Caco-2 (cell line): ENCODE results near the gene NIP7. TPM values are rescaled to one million over a fixed set of nuclear protein-coding genes. Genes with fewer than 3 reads are reported as not detected.

Source experiments
- BruUV-seq: library from RNA; stranded (reverse); fragments of 400-500 nt; replicated peaks from 2 replicates; lab custom pipeline; 2021; lab: Mats Ljungman, UMichigan
- CTCF ChIA-PET: fragments of 300-600 bp; sonication (Branson Sonifier 250); formaldehyde crosslinking; loops from one replicate; lab custom pipeline; 2022; ENCODE audit warnings: antibody characterized with exemption; lab: Charles Lee
- POLR2A ChIA-PET: fragments of 300-600 bp; sonication (Branson Sonifier 250); formaldehyde crosslinking; loops from one replicate; lab custom pipeline; 2022; ENCODE audit warnings: antibody characterized with exemption; lab: Charles Lee
- DNase-seq, 2 experiments: peaks; one replicate each; pipeline versions ENCODE4 v3.0.0 to v3.0.0-alpha.2; 2020 to 2022
- H3K27me3 ChIP-seq: replicated peaks from 2 replicates; pipeline ENCODE4 v1.6.0; 2011; ENCODE audit warnings: low read length; ENCODE audit not compliant: control insufficient read depth, insufficient read depth
- H3K36me3 ChIP-seq: 2 replicates; pipeline ENCODE4 v1.5.1; 2011; ENCODE audit warnings: low read length; ENCODE audit not compliant: control insufficient read depth, insufficient read depth
- H3K4me1 ChIP-seq: fragments of 250-450 bp; sonication (Bioruptor Pico); 2 replicates; pipeline ENCODE4 v1.5.1; 2020; ENCODE audit warnings: mild to moderate bottlenecking
- H3K4me3 ChIP-seq: 2 replicates; pipeline ENCODE4 v1.5.1; 2011; ENCODE audit warnings: low read depth, mild to moderate bottlenecking, control low read depth, low read length
- H3K9me3 ChIP-seq: fragments of 250-450 bp; sonication (Bioruptor Pico); 2 replicates; pipeline ENCODE4 v1.5.1; 2020; ENCODE audit warnings: mild to moderate bottlenecking, moderate library complexity
- H3K27ac Mint-ChIP-seq: one replicate; pipeline ENCODE4 v1.8.0; 2022; ENCODE audit warnings: mixed read lengths; ENCODE audit not compliant: unreplicated experiment
- H3K27me3 Mint-ChIP-seq: one replicate; pipeline ENCODE4 v1.8.0; 2022; ENCODE audit warnings: mixed read lengths; ENCODE audit not compliant: insufficient read depth, unreplicated experiment
- H3K36me3 Mint-ChIP-seq: one replicate; pipeline ENCODE4 v1.8.0; 2022; ENCODE audit warnings: mild to moderate bottlenecking, mixed read lengths; ENCODE audit not compliant: insufficient read depth, unreplicated experiment
- H3K4me1 Mint-ChIP-seq: one replicate; pipeline ENCODE4 v1.8.0; 2022; ENCODE audit warnings: low read depth, mixed read lengths; ENCODE audit not compliant: unreplicated experiment
- H3K4me3 Mint-ChIP-seq: one replicate; pipeline ENCODE4 v1.8.0; 2022; ENCODE audit warnings: mild to moderate bottlenecking, moderate library complexity, mixed read lengths; ENCODE audit not compliant: unreplicated experiment
- H3K9me3 Mint-ChIP-seq: one replicate; pipeline ENCODE4 v1.8.0; 2022; ENCODE audit warnings: mixed read lengths; ENCODE audit not compliant: unreplicated experiment
- intact Hi-C: fragments of 100-400 bp; cut with micrococcal nuclease; formaldehyde crosslinking; loops from one replicate; pipeline ENCODE4 v1.10.0; 2022; ENCODE audit not compliant: unreplicated experiment
- total RNA-seq: library from RNA; stranded (reverse); gene quantifications from 2 replicates; pipeline ENCODE4 v1.2.3, GENCODE V29; 2022
- TF ChIP-seq, protein P1 (sequence below), 2 experiments: fragments of 200-600 bp in 1 of 2; IDR thresholded peaks; 1 replicate in 1 of 2; 2 replicates in 1 of 2; pipeline versions ENCODE4 v1.5.1 to v1.8.0; 2011 to 2022; ENCODE audit warnings: antibody characterized with exemption in 1 of 2, control low read depth in 1 of 2, inconsistent platforms in 1 of 2, low read depth in 1 of 2, low read length in 1 of 2, mild to moderate bottlenecking in 1 of 2, moderate library complexity in 1 of 2; ENCODE audit not compliant: insufficient read depth in 1 of 2, severe bottlenecking in 1 of 2, unreplicated experiment in 1 of 2

NIP7 gene
- total RNA-seq, 1 experiment from 2014 or later: 65.6 TPM

DNA sequence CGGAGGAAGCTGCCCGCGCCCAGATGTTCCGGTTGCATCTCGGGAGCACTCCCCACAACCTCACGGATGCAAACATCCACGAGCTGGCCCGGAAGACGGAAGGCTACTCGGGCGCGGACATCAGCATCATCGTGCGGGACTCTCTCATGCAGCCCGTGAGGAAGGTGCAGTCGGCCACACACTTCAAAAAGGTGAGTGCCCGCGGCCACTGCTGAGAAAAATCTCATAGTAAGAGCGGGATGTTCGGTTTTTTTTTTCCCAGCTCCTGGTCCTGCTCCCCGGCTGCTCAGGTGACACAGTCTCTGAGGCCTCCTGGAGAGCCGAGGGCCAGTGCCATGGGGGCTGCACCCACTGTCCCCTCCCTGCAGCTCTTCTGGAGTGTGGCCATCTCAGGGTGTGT lies 18.5 kb upstream of the NIP7 start:
- Mint-ChIP-seq H3K4me3 (no peak overlapping the region), H3K27me3 (no peaks in the 10 kb centered on the region), H3K4me1 (peaks cover 12% of the 10 kb centered on the region), H3K27ac (no peak overlapping the region), H3K36me3 (peaks cover 95% of the 10 kb centered on the region), H3K9me3 (no peaks in the 10 kb centered on the region)
- BruUV-seq: no TSS peak
- TF ChIP-seq, protein P1, sequence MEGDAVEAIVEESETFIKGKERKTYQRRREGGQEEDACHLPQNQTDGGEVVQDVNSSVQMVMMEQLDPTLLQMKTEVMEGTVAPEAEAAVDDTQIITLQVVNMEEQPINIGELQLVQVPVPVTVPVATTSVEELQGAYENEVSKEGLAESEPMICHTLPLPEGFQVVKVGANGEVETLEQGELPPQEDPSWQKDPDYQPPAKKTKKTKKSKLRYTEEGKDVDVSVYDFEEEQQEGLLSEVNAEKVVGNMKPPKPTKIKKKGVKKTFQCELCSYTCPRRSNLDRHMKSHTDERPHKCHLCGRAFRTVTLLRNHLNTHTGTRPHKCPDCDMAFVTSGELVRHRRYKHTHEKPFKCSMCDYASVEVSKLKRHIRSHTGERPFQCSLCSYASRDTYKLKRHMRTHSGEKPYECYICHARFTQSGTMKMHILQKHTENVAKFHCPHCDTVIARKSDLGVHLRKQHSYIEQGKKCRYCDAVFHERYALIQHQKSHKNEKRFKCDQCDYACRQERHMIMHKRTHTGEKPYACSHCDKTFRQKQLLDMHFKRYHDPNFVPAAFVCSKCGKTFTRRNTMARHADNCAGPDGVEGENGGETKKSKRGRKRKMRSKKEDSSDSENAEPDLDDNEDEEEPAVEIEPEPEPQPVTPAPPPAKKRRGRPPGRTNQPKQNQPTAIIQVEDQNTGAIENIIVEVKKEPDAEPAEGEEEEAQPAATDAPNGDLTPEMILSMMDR (IDR thresholded peaks at IDR 0.05; ENCODE audit: insufficient read depth in 1 of 2, low read depth in 1 of 2, low read length in 1 of 2, severe bottlenecking in 1 of 2, unreplicated experiment in 1 of 2): no peak
- H3K4me3 ChIP-seq: no peak overlapping the region
- ChIA-PET POLR2A (no interaction called here), CTCF (no interaction called here)
- intact Hi-C loops: no loop called here
- peaks cover 4% of the 10 kb centered on the region for H3K4me1 ChIP-seq
- H3K27me3 ChIP-seq: no peaks in the 10 kb centered on the region
- DNase-seq: peak in 1 of 2 experiments; percentile 25
- H3K9me3 ChIP-seq: no peaks in the 10 kb centered on the region
- H3K36me3 ChIP-seq: peaks cover 23% of the 10 kb centered on the region

DNA sequence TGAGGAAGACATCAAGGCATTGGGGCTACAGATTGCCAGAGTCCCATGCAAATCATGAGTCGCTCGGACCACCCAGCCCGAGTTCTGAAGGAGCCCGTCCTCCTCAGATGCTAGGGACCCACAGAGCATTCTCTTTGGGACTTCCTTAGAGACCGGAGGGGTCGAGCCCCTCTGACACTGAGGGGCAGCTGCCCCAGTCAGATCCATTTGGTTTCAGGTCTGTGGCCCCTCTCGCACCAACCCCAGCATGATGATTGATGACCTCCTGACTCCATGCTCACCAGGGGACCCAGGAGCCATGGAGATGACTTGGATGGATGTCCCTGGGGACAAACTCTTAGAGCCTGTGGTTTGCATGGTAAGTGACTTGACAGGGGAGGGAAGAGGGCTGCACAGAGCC lies 17.2 kb upstream of the NIP7 start:
- TF ChIP-seq, protein P1 (IDR thresholded peaks at IDR 0.05; ENCODE audit: insufficient read depth in 1 of 2, low read depth in 1 of 2, low read length in 1 of 2, severe bottlenecking in 1 of 2, unreplicated experiment in 1 of 2): no peak
- ChIA-PET CTCF (no interaction called here), POLR2A (no interaction called here)
- Mint-ChIP-seq H3K9me3 (no peaks in the 10 kb centered on the region), H3K4me1 (peaks cover 19% of the 10 kb centered on the region), H3K36me3 (peaks cover 95% of the 10 kb centered on the region), H3K4me3 (no peak overlapping the region), H3K27me3 (no peaks in the 10 kb centered on the region), H3K27ac (no peak overlapping the region)
- peaks cover 21% of the 10 kb centered on the region for H3K36me3 ChIP-seq
- no peaks in the 10 kb centered on the region for H3K9me3 ChIP-seq
- no peak overlapping the region for H3K4me3 ChIP-seq
- intact Hi-C loops: no loop called here
- BruUV-seq: no TSS peak
- DNase-seq: peak in 1 of 2 experiments; percentile 30
- H3K4me1 ChIP-seq: peaks cover 13% of the 10 kb centered on the region
- H3K27me3 ChIP-seq: no peaks in the 10 kb centered on the region

DNA sequence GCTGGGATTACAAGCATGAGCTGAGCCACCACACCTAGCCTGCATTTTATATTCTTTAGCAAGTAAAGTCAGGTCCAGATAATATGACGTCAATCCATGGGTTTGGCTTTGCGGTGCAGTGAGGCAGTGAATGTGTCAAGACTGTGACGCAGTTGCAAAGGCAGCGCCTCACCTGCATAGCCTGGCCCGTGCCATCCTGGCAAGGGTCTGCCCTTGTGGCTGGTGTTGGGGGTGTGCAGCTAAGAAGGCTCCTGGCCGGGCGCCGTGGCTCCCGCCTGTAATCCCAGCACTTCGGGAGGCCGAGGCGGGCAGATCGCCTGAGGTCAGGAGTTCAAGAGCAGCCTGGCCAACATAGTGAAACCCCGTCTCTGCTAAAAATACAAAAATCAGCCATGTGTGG lies 16.2 kb upstream of the NIP7 start:
- no peak for DNase-seq
- POLR2A ChIA-PET: no interaction called here
- peaks cover 22% of the 10 kb centered on the region for H3K4me1 Mint-ChIP-seq
- no peaks in the 10 kb centered on the region for H3K9me3 Mint-ChIP-seq
- peaks cover 97% of the 10 kb centered on the region for H3K36me3 Mint-ChIP-seq
- intact Hi-C loops: no loop called here
- TF ChIP-seq, protein P1 (IDR thresholded peaks at IDR 0.05; ENCODE audit: insufficient read depth in 1 of 2, low read depth in 1 of 2, low read length in 1 of 2, severe bottlenecking in 1 of 2, unreplicated experiment in 1 of 2): no peak
- no peaks in the 10 kb centered on the region for H3K27me3 Mint-ChIP-seq
- Histone ChIP-seq H3K9me3 (no peaks in the 10 kb centered on the region), H3K27me3 (no peaks in the 10 kb centered on the region), H3K36me3 (peaks cover 23% of the 10 kb centered on the region), H3K4me1 (peaks cover 16% of the 10 kb centered on the region), H3K4me3 (no peak overlapping the region)
- no TSS peak for BruUV-seq
- H3K4me3 Mint-ChIP-seq: no peak overlapping the region
- no peak overlapping the region for H3K27ac Mint-ChIP-seq
- CTCF ChIA-PET: interaction anchor here (0.5 kb wide), 1 partner anchor 12 kb away, joined by 5 read pairs; no protein-coding TSS in a partner anchor
